Epithelial cell of esophagus (primary cell): ENCODE data around the gene RNF44.
"Not testable (repeated sequence)": the region's sequence is repeated elsewhere in the genome, so short reads cannot be mapped to it uniquely, and the experiment has no call there.

Experiments
- DNase-seq: peaks from one replicate; pipeline ENCODE4 v3.0.0; 2010; ENCODE audit warnings: low read depth
- H3K4me3 ChIP-seq: 2 replicates; pipeline ENCODE4 v1.5.1; 2011; ENCODE audit warnings: mild to moderate bottlenecking, low read length, control low read depth
- TF ChIP-seq, protein P1 (sequence below): IDR thresholded peaks from 2 replicates; pipeline ENCODE4 v1.5.1; 2011; ENCODE audit warnings: low read depth, mild to moderate bottlenecking, low read length, control low read depth, inconsistent platforms; ENCODE audit not compliant: insufficient read depth; ENCODE audit errors: missing control alignments

The RNF44 gene

DNA sequence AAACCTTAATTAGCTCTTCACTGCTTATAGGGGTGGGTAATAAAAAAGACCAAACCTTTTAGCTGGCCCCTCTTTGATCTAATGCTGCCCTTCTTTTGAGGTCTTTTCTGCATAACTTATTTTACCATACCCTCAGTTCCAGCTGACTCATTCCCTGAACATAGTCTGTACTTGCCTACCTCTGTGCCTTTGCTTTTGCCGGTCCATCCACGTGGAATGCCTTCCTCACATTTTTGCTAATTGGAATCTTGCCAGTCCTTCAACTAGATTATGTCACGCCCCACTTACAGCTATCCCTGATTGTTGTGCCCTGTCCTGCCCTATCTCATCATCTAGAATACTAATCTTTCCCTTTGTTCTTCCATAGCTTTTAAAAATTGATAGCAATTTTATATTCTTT is 44.8 kb downstream of the RNF44 start:
- TF ChIP-seq, protein P1, sequence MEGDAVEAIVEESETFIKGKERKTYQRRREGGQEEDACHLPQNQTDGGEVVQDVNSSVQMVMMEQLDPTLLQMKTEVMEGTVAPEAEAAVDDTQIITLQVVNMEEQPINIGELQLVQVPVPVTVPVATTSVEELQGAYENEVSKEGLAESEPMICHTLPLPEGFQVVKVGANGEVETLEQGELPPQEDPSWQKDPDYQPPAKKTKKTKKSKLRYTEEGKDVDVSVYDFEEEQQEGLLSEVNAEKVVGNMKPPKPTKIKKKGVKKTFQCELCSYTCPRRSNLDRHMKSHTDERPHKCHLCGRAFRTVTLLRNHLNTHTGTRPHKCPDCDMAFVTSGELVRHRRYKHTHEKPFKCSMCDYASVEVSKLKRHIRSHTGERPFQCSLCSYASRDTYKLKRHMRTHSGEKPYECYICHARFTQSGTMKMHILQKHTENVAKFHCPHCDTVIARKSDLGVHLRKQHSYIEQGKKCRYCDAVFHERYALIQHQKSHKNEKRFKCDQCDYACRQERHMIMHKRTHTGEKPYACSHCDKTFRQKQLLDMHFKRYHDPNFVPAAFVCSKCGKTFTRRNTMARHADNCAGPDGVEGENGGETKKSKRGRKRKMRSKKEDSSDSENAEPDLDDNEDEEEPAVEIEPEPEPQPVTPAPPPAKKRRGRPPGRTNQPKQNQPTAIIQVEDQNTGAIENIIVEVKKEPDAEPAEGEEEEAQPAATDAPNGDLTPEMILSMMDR = no peak
- no peak overlapping the region for H3K4me3 ChIP-seq
- peak; percentile 95 for DNase-seq

DNA sequence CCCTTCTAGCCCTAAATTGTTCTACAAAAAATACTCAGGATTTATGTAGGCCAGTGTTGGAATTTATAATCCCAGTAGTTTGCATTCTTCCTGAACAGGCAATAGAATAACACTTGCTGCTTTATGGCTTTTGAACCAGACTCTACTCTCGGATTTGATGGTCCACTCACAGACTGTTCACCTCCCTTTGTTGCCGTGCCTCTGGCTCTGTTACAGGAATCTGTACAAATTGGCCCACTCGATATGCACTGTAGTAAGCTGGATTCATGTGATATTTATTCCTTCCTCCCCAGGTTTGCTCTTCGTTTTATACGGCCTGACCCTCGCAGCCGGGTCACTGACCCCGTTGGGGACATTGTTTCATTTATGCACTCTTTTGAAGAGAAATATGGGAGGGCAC is 45.3 kb downstream of the RNF44 start:
- DNase-seq = no peak
- TF ChIP-seq, protein P1 = no peak
- no peak overlapping the region for H3K4me3 ChIP-seq

DNA sequence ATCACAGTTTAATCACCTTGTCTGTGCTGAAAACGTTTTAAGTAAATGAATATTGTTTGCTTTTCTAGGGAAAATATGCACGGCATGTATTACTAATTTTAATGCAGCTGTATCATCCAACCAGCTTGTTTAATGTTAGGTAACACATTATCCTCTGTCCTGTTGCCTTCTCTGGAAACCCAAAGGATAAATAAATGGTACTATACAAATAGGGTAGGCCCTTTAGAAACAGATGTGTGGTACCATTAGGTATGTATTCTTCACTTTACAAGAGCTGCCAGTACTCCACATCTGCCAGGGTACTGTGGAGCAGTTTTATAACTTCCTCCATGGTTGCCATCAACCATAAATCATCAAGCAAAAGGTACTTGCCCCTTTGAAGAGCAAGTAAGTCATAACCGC is 46.1 kb downstream of the RNF44 start:
- H3K4me3 ChIP-seq = no peak overlapping the region
- TF ChIP-seq, protein P1 = no peak
- peak; percentile 77 for DNase-seq

DNA sequence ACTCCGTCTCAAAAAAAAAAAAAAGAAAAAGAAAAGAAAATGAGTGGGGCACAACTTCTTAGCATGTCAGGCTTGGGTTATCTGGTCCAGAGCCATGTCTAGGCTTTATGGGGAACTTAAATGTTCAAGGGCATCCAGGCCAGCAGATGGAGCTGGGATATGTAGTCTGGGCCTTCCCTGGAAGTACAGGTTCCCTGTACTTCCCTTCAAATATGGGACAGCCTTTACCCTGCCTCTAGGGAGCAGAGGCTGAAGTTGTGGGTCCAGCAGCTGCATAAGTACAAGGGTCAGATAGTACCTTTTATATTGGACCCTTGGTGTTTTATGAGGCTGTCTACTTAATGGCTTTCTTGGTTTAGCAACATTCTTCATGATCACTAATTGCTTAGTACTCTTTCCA is 46.9 kb downstream of the RNF44 start:
- TF ChIP-seq, protein P1 = peak; percentile 27
- no peak overlapping the region for H3K4me3 ChIP-seq
- peak; percentile 49 for DNase-seq

DNA sequence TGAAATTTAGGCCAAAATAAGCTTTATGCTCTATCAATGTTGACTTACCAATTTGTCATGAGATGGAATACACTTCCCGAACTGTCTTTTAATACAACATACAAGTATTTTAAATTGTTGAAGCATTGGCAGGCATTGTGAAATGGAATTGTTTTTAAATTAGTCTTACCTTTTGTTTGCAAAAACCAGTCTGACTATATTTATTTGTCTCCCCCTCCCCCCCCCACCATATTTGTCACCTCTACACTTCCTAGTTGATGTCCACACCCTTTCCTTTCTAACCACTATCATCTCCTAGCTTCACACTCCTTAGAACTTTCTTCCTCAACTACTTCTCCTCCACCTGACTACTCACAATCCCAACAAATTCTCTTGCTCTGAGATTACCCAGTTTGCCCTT is 48.1 kb downstream of the RNF44 start:
- H3K4me3 ChIP-seq = no peak overlapping the region
- TF ChIP-seq, protein P1 = no peak
- peak; percentile 90 for DNase-seq

DNA sequence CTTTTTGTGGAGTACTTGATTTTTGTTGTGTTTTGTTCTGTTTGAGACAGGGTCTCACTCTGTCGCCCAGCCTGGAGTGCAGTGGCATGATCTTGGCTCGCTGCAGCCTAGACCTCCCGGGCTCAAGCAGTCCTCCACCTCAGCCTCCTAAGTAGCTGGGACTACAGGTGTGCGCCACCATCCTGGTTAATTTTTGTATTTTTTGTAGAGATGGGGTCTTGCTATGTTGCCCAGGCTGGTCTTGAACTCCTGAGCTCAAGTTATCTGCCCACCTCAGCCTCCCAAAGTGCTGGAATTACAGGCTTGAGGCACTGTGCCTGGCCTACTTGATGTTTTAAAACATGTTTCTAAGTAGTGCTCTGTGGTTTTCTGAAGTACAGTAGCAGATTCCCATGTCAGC is 50.0 kb downstream of the RNF44 start:
- DNase-seq, H3K4me3 ChIP-seq: not testable (repeated sequence)

DNA sequence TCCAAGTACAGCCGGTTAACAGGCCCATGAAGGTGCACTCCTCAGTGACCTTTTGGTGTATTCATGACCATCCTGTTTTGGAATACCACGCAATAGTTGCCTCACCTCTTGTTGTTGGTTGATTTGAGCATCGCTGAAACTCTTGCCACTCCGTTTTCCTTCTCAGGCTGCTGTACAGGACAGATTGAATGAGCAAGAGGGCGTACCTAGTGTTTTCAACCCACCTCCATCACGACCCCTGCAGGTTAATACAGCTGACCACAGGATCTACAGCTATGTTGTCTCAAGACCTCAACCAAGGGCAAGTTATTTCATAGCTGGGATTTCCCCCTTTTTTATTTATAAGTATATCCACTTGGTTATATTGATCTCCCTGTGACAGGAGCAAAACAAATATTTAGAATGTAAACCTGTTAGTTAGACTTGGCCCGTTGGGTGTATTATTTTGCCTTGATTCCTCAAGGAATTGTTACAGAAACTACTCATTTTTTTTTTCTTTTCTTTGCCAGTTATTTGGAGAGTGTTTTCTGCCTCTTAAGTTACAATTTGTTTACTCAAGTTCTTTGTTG is 50.9 kb downstream of the RNF44 start:
- H3K4me3 ChIP-seq = no peak overlapping the region
- no peak for DNase-seq
- TF ChIP-seq, protein P1 = no peak
